Esophagus squamous epithelium (tissue), 4 donors: ENCODE data around the gene EEF1G.

Experiments
- POLR2A ChIP-seq, 4 donors: fragments of 450-650 bp; IDR thresholded peaks; one replicate each; pipeline ENCODE4 v1.6.1; 2017; ENCODE audit warnings: antibody characterized with exemption in 4 of 4, mild to moderate bottlenecking in 4 of 4, moderate library complexity in 3 of 4
- TF ChIP-seq, protein P1 (sequence below), 6 experiments: fragments of 450-650 bp in 4 of 6; fragments of 200-600 bp in 2 of 6; sonication (generic) in 2 of 6; IDR thresholded peaks; one replicate each; pipeline ENCODE4 v1.5.1; 2016 to 2019; ENCODE audit warnings: antibody characterized with exemption in 6 of 6, mild to moderate bottlenecking in 4 of 6, moderate library complexity in 4 of 6

DNA sequence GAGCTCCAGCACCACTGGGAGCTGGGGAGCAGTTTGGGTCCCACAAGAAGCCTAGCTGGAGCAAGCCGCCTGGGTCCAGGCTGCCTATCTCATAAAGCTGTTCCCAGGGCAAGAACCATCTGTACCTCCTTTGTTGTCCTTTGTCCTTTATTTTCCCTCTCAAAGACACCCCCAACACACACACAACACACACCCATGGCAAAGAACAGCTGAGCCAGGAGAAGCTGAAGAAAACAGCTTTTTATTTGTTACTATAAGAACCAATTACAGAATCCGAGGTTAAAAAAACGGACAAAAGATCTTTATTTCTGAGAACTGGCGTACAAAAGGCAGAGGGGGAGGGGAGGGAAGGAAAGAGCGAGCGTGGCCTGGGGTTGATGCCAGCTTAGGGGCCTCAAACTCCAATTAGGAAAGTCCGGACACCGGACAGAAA is 19.3 kb upstream of the EEF1G start:
- TF ChIP-seq, protein P1, sequence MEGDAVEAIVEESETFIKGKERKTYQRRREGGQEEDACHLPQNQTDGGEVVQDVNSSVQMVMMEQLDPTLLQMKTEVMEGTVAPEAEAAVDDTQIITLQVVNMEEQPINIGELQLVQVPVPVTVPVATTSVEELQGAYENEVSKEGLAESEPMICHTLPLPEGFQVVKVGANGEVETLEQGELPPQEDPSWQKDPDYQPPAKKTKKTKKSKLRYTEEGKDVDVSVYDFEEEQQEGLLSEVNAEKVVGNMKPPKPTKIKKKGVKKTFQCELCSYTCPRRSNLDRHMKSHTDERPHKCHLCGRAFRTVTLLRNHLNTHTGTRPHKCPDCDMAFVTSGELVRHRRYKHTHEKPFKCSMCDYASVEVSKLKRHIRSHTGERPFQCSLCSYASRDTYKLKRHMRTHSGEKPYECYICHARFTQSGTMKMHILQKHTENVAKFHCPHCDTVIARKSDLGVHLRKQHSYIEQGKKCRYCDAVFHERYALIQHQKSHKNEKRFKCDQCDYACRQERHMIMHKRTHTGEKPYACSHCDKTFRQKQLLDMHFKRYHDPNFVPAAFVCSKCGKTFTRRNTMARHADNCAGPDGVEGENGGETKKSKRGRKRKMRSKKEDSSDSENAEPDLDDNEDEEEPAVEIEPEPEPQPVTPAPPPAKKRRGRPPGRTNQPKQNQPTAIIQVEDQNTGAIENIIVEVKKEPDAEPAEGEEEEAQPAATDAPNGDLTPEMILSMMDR (IDR thresholded peaks at IDR 0.05), result no peak
- no peak for TF ChIP-seq POLR2A (IDR thresholded peaks at IDR 0.05)
